ENCODE data around the gene SLC39A8. TPM values are rescaled to one million over a fixed set of nuclear protein-coding genes. Genes with fewer than 3 reads are reported as not detected.

The SLC39A8 gene
- total RNA-seq = 11.1 and 11.4 TPM in 2 replicates
- long read RNA-seq, transcript SLC39A8-202 (8 exons, 3,238 nt) = major isoform, 13 of 16 reads
- long read RNA-seq, partial matches to known transcripts = 3 of 16 reads
- long read RNA-seq, other reads (novel, unspliced or antisense) = 0 of 16 reads

GRCh38 chr4:102344954-102345794 is at the start of gene SLC39A8:
Gene SLC39A8 (minus strand): TSS chr4:102345482. CDS start chr4:102344662, 820 bp downstream.
- Mint-ChIP-seq H3K4me3 (peak within 1 kb of the TSS; percentile 89), H3K4me1 (peaks cover 14% of the 10 kb centered on the region), H3K9me3 (no peaks in the 10 kb centered on the region), H3K36me3 (ENCODE audit: low read depth) (no peaks in the 10 kb centered on the region), H3K27ac (ENCODE audit: unreplicated experiment) (peak within 1 kb of the TSS; percentile 86), H3K27me3 (ENCODE audit: low read depth) (peaks cover 26% of the 10 kb centered on the region)
- TF ChIP-seq CTCF (conservative IDR thresholded peaks at IDR 0.05) = peak; percentile 82
- DNase-seq (ENCODE audit: low read depth, low spot score) = peak; percentile 76

GRCh38 chr4:102392033-102392744 is 46.9 kb upstream of the SLC39A8 start:
- Mint-ChIP-seq H3K27ac (ENCODE audit: unreplicated experiment) (no peak overlapping the region), H3K4me1 (peaks cover 5% of the 10 kb centered on the region), H3K27me3 (ENCODE audit: low read depth) (no peaks in the 10 kb centered on the region), H3K4me3 (no peak overlapping the region), H3K9me3 (no peaks in the 10 kb centered on the region), H3K36me3 (ENCODE audit: low read depth) (no peaks in the 10 kb centered on the region)
- no peak for TF ChIP-seq CTCF (conservative IDR thresholded peaks at IDR 0.05)
- DNase-seq (ENCODE audit: low read depth, low spot score) = no peak

GRCh38 chr4:102390438-102390837 is 45.2 kb upstream of the SLC39A8 start:
- TF ChIP-seq CTCF (conservative IDR thresholded peaks at IDR 0.05) = no peak
- no peak for DNase-seq (ENCODE audit: low read depth, low spot score)
- Mint-ChIP-seq H3K4me3 (no peak overlapping the region), H3K36me3 (ENCODE audit: low read depth) (no peaks in the 10 kb centered on the region), H3K27me3 (ENCODE audit: low read depth) (peaks cover 3% of the 10 kb centered on the region), H3K27ac (ENCODE audit: unreplicated experiment) (no peak overlapping the region), H3K9me3 (no peaks in the 10 kb centered on the region), H3K4me1 (peaks cover 5% of the 10 kb centered on the region)

GRCh38 chr4:102388611-102389010 is 43.3 kb upstream of the SLC39A8 start:
- H3K4me1 Mint-ChIP-seq = peaks cover 5% of the 10 kb centered on the region
- TF ChIP-seq CTCF (conservative IDR thresholded peaks at IDR 0.05) = no peak
- no peak for DNase-seq (ENCODE audit: low read depth, low spot score)
- H3K4me3 Mint-ChIP-seq = no peak overlapping the region
- no peaks in the 10 kb centered on the region for H3K9me3 Mint-ChIP-seq
- peaks cover 3% of the 10 kb centered on the region for H3K27me3 Mint-ChIP-seq (ENCODE audit: low read depth)
- no peak overlapping the region for H3K27ac Mint-ChIP-seq (ENCODE audit: unreplicated experiment)
- no peaks in the 10 kb centered on the region for H3K36me3 Mint-ChIP-seq (ENCODE audit: low read depth)

GRCh38 chr4:102387552-102388150 is 42.4 kb upstream of the SLC39A8 start:
- H3K4me1 Mint-ChIP-seq = peaks cover 5% of the 10 kb centered on the region
- no peaks in the 10 kb centered on the region for H3K36me3 Mint-ChIP-seq (ENCODE audit: low read depth)
- no peak for DNase-seq (ENCODE audit: low read depth, low spot score)
- peaks cover 3% of the 10 kb centered on the region for H3K27me3 Mint-ChIP-seq (ENCODE audit: low read depth)
- no peak overlapping the region for H3K4me3 Mint-ChIP-seq
- H3K9me3 Mint-ChIP-seq = no peaks in the 10 kb centered on the region
- H3K27ac Mint-ChIP-seq (ENCODE audit: unreplicated experiment) = no peak overlapping the region
- no peak for TF ChIP-seq CTCF (conservative IDR thresholded peaks at IDR 0.05)
